NB4 (cell line): Measurements from ENCODE around the gene LYPD8.

Experiments used
- CTCF ChIP-seq: IDR thresholded peaks from one replicate; pipeline ENCODE4 v1.5.1; 2012; ENCODE audit warnings: low read depth, low read length
- MYC ChIP-seq: IDR thresholded peaks from 2 replicates; pipeline ENCODE4 v1.6.1; 2011; ENCODE audit warnings: low read depth, low read length
- POLR2A ChIP-seq: IDR thresholded peaks from 2 replicates; pipeline ENCODE4 v1.6.1; 2011; ENCODE audit warnings: mild to moderate bottlenecking; ENCODE audit not compliant: insufficient read length; ENCODE audit errors: extremely low read depth
- TF ChIP-seq, protein P1 (sequence below): IDR thresholded peaks from 2 replicates; pipeline ENCODE4 v1.6.1; 2011; ENCODE audit warnings: low read depth, low read length

DNA sequence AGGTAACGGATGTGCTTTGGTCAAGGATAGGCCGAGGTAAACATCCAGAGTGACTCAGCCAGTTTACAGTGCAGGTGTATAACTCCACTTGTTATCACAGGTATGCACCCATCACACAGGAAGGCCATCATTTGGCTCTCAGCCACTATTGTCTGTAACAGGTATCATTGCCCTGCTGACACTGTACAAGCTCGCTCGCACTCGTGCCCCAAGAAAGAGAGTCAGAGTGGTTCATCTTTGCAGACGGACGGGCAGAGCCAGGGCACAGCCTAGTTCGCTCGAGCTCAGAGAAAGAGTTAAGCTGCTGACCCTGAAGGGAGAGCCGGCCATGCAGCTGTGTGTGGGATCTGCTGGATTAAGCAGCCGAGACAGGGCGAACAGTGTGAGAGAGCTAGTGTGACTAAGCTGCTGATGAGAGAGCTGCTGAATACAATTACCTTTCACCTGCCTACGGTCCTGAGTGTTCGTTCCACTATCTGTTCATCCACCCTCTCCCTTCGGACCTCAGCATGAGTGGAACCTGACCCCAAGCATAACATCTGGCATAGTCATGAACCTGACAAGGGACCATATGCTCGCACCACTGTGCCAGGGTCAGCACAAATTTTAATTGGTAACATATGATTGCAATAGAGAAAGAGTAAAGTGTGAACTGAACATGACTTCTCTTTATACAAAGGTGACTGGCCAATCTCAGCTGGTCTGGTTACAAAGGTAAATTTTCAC is 27.0 kb upstream of the LYPD8 start:
- TF ChIP-seq CTCF (no peak), POLR2A (no peak), MYC (no peak)
- TF ChIP-seq, protein P1, sequence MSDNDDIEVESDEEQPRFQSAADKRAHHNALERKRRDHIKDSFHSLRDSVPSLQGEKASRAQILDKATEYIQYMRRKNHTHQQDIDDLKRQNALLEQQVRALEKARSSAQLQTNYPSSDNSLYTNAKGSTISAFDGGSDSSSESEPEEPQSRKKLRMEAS = no peak
